ENCODE results near the gene FZR1. TPM values are rescaled to one million over a fixed set of nuclear protein-coding genes. Genes with fewer than 3 reads are reported as not detected.
A peak's percentile ranks its signal among the peaks of the same experiment; 100 is the strongest.

The FZR1 gene
- total RNA-seq, 1 experiment from 2014 or later: 57.0 TPM

GRCh38 chr19:3462991-3463713 lies 43.0 kb upstream of the FZR1 start:
- BruUV-seq (replicated peaks): TSS peak; percentile 24
- ChIA-PET CTCF (no interaction called here), POLR2A (ENCODE audit: unreplicated experiment) (no interaction called here)
- no peak for DNase-seq
- Histone ChIP-seq H3K4me1 (replicated peaks; ENCODE audit: insufficient read depth) (no peaks in the 10 kb centered on the region), H3K27me3 (ENCODE audit: insufficient read depth, low read depth) (no peaks in the 10 kb centered on the region), H3K9me2 (ENCODE audit: insufficient read depth) (no peaks in the 10 kb centered on the region), H3K79me2 (ENCODE audit: low read depth) (no peaks in the 10 kb centered on the region), H3K27ac (no peak overlapping the region), H4K20me1 (ENCODE audit: insufficient read depth) (no peaks in the 10 kb centered on the region), H3K4me2 (no peak overlapping the region), H2AFZ (no peak overlapping the region), H3F3A (ENCODE audit: insufficient read depth, low read depth) (0 out of 2 replicates have a peak, but pooled peaks cover 3% of the 10 kb centered on the region), H3K9me3 (ENCODE audit: insufficient read depth, low read depth) (no peaks in the 10 kb centered on the region), H3K36me3 (ENCODE audit: low read depth) (no peaks in the 10 kb centered on the region), H3K4me3 (no peak overlapping the region)
- no peak for TF ChIP-seq EZH2 (IDR thresholded peaks at IDR 0.05; ENCODE audit: low read depth)
- TF ChIP-seq, protein P1, sequence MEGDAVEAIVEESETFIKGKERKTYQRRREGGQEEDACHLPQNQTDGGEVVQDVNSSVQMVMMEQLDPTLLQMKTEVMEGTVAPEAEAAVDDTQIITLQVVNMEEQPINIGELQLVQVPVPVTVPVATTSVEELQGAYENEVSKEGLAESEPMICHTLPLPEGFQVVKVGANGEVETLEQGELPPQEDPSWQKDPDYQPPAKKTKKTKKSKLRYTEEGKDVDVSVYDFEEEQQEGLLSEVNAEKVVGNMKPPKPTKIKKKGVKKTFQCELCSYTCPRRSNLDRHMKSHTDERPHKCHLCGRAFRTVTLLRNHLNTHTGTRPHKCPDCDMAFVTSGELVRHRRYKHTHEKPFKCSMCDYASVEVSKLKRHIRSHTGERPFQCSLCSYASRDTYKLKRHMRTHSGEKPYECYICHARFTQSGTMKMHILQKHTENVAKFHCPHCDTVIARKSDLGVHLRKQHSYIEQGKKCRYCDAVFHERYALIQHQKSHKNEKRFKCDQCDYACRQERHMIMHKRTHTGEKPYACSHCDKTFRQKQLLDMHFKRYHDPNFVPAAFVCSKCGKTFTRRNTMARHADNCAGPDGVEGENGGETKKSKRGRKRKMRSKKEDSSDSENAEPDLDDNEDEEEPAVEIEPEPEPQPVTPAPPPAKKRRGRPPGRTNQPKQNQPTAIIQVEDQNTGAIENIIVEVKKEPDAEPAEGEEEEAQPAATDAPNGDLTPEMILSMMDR (conservative IDR thresholded peaks at IDR 0.05): no peak
- intact Hi-C loops (cut with micrococcal nuclease; ENCODE audit: unreplicated experiment): no loop called here

DNA sequence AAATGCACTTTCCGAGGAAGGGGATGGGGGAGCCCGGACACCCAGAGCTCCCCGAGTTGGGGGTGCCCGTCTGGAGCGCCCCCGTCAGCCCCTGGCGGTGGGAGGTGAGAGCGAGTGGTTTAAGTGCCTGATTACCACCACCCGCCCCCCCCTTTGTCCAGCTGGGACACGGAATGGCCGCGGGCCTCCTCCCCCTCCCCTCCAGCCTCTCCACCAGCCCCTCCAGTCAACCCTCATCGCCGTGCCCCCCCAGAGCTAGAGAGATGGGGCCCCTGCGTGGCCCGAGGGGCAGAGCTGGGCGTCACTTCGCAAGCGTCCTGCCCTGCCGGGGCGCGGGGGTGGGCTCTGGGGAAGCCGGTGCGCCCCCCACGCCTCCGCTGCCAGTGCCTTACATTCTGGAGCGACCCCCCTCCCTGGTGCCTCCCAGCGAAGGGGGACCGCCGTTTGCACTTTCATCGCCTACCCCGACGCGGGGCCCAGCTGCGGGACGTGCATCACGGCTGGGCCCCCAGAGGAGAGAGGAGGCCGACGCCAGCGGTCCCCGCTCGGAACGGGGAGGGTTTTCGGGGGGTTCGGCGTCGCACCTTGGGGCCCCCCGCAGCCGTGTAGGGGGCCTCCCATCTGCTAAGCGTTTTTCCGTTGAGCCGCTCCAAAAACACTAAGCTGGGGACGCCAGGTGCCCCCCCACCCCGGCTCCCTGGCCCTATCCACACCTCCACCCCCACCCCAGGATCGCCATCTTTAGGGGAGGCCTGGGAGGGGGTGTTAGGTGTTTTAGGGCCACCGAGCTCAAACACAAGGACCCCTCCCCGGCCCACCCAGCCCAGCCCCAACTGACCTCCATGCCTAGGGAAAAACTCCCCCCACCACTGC lies 42.2 kb upstream of the FZR1 start:
- Histone ChIP-seq H3K36me3 (ENCODE audit: low read depth) (no peaks in the 10 kb centered on the region), H4K20me1 (ENCODE audit: insufficient read depth) (no peaks in the 10 kb centered on the region), H2AFZ (no peak overlapping the region), H3K79me2 (ENCODE audit: low read depth) (no peaks in the 10 kb centered on the region), H3F3A (ENCODE audit: insufficient read depth, low read depth) (0 out of 2 replicates have a peak, but pooled peaks cover 3% of the 10 kb centered on the region), H3K27me3 (ENCODE audit: insufficient read depth, low read depth) (no peaks in the 10 kb centered on the region), H3K4me1 (replicated peaks; ENCODE audit: insufficient read depth) (no peaks in the 10 kb centered on the region), H3K4me2 (no peak overlapping the region), H3K4me3 (no peak overlapping the region), H3K9me2 (ENCODE audit: insufficient read depth) (no peaks in the 10 kb centered on the region), H3K27ac (no peak overlapping the region), H3K9me3 (ENCODE audit: insufficient read depth, low read depth) (no peaks in the 10 kb centered on the region)
- CTCF ChIA-PET: interaction anchor here (0.6 kb wide), 1 partner anchor 15 kb away, joined by 20 read pairs; no protein-coding TSS in a partner anchor
- no TSS peak for BruUV-seq (replicated peaks)
- DNase-seq: no peak
- POLR2A ChIA-PET (ENCODE audit: unreplicated experiment): no interaction called here
- intact Hi-C loops (cut with micrococcal nuclease; ENCODE audit: unreplicated experiment): no loop called here
- TF ChIP-seq, protein P1 (conservative IDR thresholded peaks at IDR 0.05): no peak
- TF ChIP-seq EZH2 (IDR thresholded peaks at IDR 0.05; ENCODE audit: low read depth): no peak

DNA sequence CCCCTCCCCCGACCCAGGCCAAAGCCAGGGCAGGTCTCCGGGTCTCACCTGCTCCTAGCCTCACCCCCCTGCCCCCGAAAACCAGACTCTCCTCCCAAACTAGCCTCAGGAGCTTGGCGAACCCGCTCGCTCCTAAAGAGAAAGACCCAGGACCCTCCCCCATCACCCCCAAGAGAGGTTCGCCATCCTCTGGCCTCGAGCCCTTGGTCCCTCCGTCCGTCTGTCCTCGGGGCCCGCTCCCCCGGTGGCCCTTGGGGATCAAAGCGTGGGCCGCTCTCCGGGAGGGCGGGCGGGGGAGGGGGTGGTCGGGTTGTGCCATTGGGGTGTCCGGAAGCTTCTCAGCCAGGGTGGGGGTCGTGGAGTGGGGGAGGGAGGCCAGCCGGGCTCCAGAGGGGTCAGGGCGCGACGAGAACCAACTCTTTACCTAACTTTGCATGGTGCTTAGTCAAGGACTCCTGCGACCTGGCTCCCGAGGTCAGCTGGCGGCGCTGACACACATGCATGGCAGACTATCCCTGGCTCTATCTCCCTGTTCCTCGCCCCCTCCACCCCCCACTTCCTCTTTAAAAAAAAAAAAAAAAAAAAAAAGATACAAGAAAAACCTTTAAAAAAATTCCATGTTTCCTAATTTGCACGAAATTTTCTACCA lies 41.4 kb upstream of the FZR1 start:
- no TSS peak for BruUV-seq (replicated peaks)
- Histone ChIP-seq H4K20me1 (ENCODE audit: insufficient read depth) (no peaks in the 10 kb centered on the region), H3K27ac (no peak overlapping the region), H3K4me2 (no peak overlapping the region), H3K27me3 (ENCODE audit: insufficient read depth, low read depth) (no peaks in the 10 kb centered on the region), H3K79me2 (ENCODE audit: low read depth) (no peaks in the 10 kb centered on the region), H3F3A (ENCODE audit: insufficient read depth, low read depth) (0 out of 2 replicates have a peak, but pooled peaks cover 3% of the 10 kb centered on the region), H2AFZ (no peak overlapping the region), H3K36me3 (ENCODE audit: low read depth) (no peaks in the 10 kb centered on the region), H3K9me2 (ENCODE audit: insufficient read depth) (no peaks in the 10 kb centered on the region), H3K4me1 (replicated peaks; ENCODE audit: insufficient read depth) (no peaks in the 10 kb centered on the region), H3K4me3 (no peak overlapping the region), H3K9me3 (ENCODE audit: insufficient read depth, low read depth) (no peaks in the 10 kb centered on the region)
- ChIA-PET POLR2A (ENCODE audit: unreplicated experiment) (no interaction called here), CTCF (interaction anchor here (0.6 to 0.7 kb wide), 2 partner anchors 14 to 21 kb away, joined by 3 to 20 read pairs; no protein-coding TSS in a partner anchor)
- TF ChIP-seq, protein P1 (conservative IDR thresholded peaks at IDR 0.05): no peak
- TF ChIP-seq EZH2 (IDR thresholded peaks at IDR 0.05; ENCODE audit: low read depth): no peak
- intact Hi-C loops (cut with micrococcal nuclease; ENCODE audit: unreplicated experiment): no loop called here
- DNase-seq: no peak
